Suprapubic skin (tissue), 4 donors: Measurements from ENCODE around the gene DBP. TPM values are rescaled to one million over a fixed set of nuclear protein-coding genes. Genes with fewer than 3 reads are reported as not detected.

Experiments
- DNase-seq, 2 donors: peaks; one replicate each; pipeline ENCODE4 v3.0.0-alpha.2; 2019; ENCODE audit warnings: low spot score in 2 of 2
- H3K27ac ChIP-seq: fragments of 200-600 bp; sonication (generic); one replicate; pipeline ENCODE4 v1.5.1; 2019
- H3K27me3 ChIP-seq: fragments of 200-600 bp; sonication (generic); one replicate; pipeline ENCODE4 v1.5.1; 2019
- H3K36me3 ChIP-seq: fragments of 200-600 bp; sonication (generic); one replicate; pipeline ENCODE4 v1.5.1; 2019
- H3K4me1 ChIP-seq: fragments of 200-600 bp; sonication (generic); one replicate; pipeline ENCODE4 v1.5.1; 2019
- H3K4me3 ChIP-seq: fragments of 200-600 bp; sonication (generic); one replicate; pipeline ENCODE4 v1.5.1; 2019; ENCODE audit warnings: mild to moderate bottlenecking
- H3K9me3 ChIP-seq: fragments of 200-600 bp; sonication (generic); one replicate; pipeline ENCODE4 v1.5.1; 2019
- CTCF ChIP-seq, 2 donors: fragments of 200-600 bp in 1 of 2; fragments of 450-650 bp in 1 of 2; sonication (generic) in 1 of 2; IDR thresholded peaks; one replicate each; pipeline ENCODE4 v1.5.1; 2016 to 2019; ENCODE audit warnings: antibody characterized with exemption in 2 of 2, mild to moderate bottlenecking in 1 of 2, moderate library complexity in 1 of 2
- EP300 ChIP-seq: sonication (generic); formaldehyde crosslinking; IDR thresholded peaks from one replicate; pipeline ENCODE4 v1.6.1; 2017; ENCODE audit warnings: antibody characterized with exemption
- POLR2A ChIP-seq, 2 donors: fragments of 450-650 bp; IDR thresholded peaks; one replicate each; pipeline ENCODE4 v1.6.1; 2017; ENCODE audit warnings: antibody characterized with exemption in 2 of 2, mild to moderate bottlenecking in 2 of 2, moderate library complexity in 2 of 2
- POLR2AphosphoS5 ChIP-seq, 3 donors: sonication (generic); formaldehyde crosslinking; IDR thresholded peaks; one replicate each; pipeline ENCODE4 v1.6.1; 2017; ENCODE audit warnings: antibody characterized with exemption in 3 of 3
- WGBS: methylation state at CpG from one replicate; pipeline ENCODE4 v1.1.5; 2018; 5-methylcytosine and 5-hydroxymethylcytosine counted together
- total RNA-seq, 4 donors: library from RNA; depleted of rRNA; stranded (reverse); fragments of >200 nt; gene quantifications; one replicate each; pipeline ENCODE4 v1.1.0, GENCODE V29; 2016

The DBP gene
- total RNA-seq, 4 donors from 2014 or later: 11.2 to 22.3 (median 17.8) TPM

- Histone ChIP-seq H3K9me3 (no peaks in the 10 kb centered on the region), H3K4me1 (peaks cover 44% of the 10 kb centered on the region), H3K36me3 (peaks cover 6% of the 10 kb centered on the region), H3K27me3 (no peaks in the 10 kb centered on the region), H3K27ac (no peak overlapping the region), H3K4me3 (peak overlapping the region; percentile 46)
- no peak for TF ChIP-seq EP300
- TF ChIP-seq POLR2A (IDR thresholded peaks at IDR 0.05): no peak
- WGBS: 52% methylated on average over 22 of the region's 24 CpGs
- no peak for DNase-seq
These were observed 12.1 kb downstream of the DBP start for GRCh38 chr19:48624791-48625723.

GRCh38 chr19:48624067-48624594 is 13.0 kb downstream of the DBP start:
- DNase-seq: peak; percentile 97 to 98
- no peaks in the 10 kb centered on the region for H3K9me3 ChIP-seq
- peaks cover 6% of the 10 kb centered on the region for H3K36me3 ChIP-seq
- WGBS: 3% methylated on average over 36 of the region's 40 CpGs
- peaks cover 46% of the 10 kb centered on the region for H3K4me1 ChIP-seq
- peak overlapping the region; percentile 71 for H3K27ac ChIP-seq
- H3K4me3 ChIP-seq: peak overlapping the region; percentile 46
- no peaks in the 10 kb centered on the region for H3K27me3 ChIP-seq
- TF ChIP-seq POLR2A (IDR thresholded peaks at IDR 0.05) (no peak), POLR2AphosphoS5 (IDR thresholded peaks at IDR 0.05) (peak in 1 of 3 donors; percentile 48), EP300 (no peak)

GRCh38 chr19:48623556-48624066 is 13.6 kb downstream of the DBP start:
- Histone ChIP-seq H3K27ac (peak overlapping the region; percentile 64), H3K36me3 (peaks cover 6% of the 10 kb centered on the region), H3K27me3 (no peaks in the 10 kb centered on the region), H3K9me3 (no peaks in the 10 kb centered on the region), H3K4me3 (peak overlapping the region; percentile 46), H3K4me1 (peaks cover 46% of the 10 kb centered on the region)
- 19% methylated on average over 8 of the region's 8 CpGs for WGBS
- no peak for TF ChIP-seq POLR2AphosphoS5 (IDR thresholded peaks at IDR 0.05)
- no peak for TF ChIP-seq CTCF (IDR thresholded peaks at IDR 0.05)
- no peak for TF ChIP-seq POLR2A (IDR thresholded peaks at IDR 0.05)
- no peak for TF ChIP-seq EP300
- no peak for DNase-seq

GRCh38 chr19:48619692-48620585 is 17.2 kb downstream of the DBP start:
- TF ChIP-seq EP300: no peak
- Histone ChIP-seq H3K4me3 (peak overlapping the region; percentile 81), H3K4me1 (peaks cover 72% of the 10 kb centered on the region), H3K27me3 (no peaks in the 10 kb centered on the region), H3K36me3 (peaks cover 26% of the 10 kb centered on the region), H3K9me3 (no peaks in the 10 kb centered on the region), H3K27ac (peak overlapping the region; percentile 88)
- DNase-seq: no peak
- WGBS: 33% methylated on average over 6 of the region's 6 CpGs

- peaks cover 72% of the 10 kb centered on the region for H3K4me1 ChIP-seq
- no peaks in the 10 kb centered on the region for H3K27me3 ChIP-seq
- H3K9me3 ChIP-seq: no peaks in the 10 kb centered on the region
- H3K27ac ChIP-seq: peak within 1 kb of the TSS; percentile 88
- WGBS: under 1% methylated on average over 47 of the region's 69 CpGs
- peak within 1 kb of the TSS; percentile 81 for H3K4me3 ChIP-seq
- H3K36me3 ChIP-seq: peaks cover 30% of the 10 kb centered on the region
- peak; percentile 93 to 94 for TF ChIP-seq POLR2A (IDR thresholded peaks at IDR 0.05)
- no peak for TF ChIP-seq EP300
- TF ChIP-seq POLR2AphosphoS5 (IDR thresholded peaks at IDR 0.05): peak; percentile 73 to 98 (median 76)
- no peak for TF ChIP-seq CTCF (IDR thresholded peaks at IDR 0.05)
- peak; percentile 98 for DNase-seq
These were observed 18.1 kb downstream of the DBP start, which contains the start of the genes RPL18 and SPHK2 for GRCh38 chr19:48618916-48619691. Gene RPL18, minus strand, starts transcription at chr19:48619178. Its CDS starts 35 bp downstream, at chr19:48619143. Gene SPHK2, plus strand, starts transcription at chr19:48619506. Its CDS starts 1,009 bp downstream, at chr19:48620515.
